ENCODE data around the gene MACROD2. TPM values are rescaled to one million over a fixed set of nuclear protein-coding genes. Genes with fewer than 3 reads are reported as not detected.

The MACROD2 gene
- total RNA-seq, 4 donors from 2014 or later, result 2.9 to 11.3 (median 8.0) TPM

DNA sequence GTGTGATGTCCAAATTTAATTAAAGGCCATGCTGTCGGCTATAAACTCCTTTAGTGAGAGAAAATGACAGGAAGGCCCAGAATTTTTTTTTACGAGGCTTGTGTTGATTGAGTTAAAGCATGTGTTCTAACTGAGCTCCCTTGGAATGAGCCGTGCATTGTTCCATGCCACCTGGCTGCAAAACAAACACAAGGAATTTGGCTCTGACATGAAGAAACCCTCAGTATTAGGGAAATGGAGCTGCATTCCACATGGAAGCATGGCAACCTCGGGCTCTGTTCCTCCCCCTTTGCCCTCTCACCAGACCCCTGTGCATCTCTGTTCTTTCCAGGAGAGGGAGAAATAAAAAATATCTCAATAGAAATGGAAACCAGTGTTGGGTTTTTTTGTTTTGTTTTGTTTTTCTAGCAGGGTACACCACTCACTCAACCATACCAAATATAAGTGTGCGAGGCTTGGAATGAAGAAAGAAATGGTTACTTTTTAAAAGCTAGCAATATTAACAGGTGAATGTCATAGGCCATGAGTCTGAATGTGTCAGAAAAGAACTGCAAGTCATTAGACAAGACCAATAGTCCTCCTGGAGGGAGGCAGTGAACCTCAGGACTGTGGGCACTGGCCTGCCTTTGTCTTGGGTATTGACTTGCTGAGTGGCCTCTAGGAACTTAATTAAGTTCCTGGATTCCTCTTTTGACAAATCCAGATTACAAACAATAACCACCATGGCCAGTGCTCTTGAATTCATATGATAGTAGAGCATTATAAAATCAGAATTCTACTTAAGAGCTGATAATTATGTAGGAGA, 1642.8 kb downstream of the MACROD2 start:
- TF ChIP-seq, protein P1, sequence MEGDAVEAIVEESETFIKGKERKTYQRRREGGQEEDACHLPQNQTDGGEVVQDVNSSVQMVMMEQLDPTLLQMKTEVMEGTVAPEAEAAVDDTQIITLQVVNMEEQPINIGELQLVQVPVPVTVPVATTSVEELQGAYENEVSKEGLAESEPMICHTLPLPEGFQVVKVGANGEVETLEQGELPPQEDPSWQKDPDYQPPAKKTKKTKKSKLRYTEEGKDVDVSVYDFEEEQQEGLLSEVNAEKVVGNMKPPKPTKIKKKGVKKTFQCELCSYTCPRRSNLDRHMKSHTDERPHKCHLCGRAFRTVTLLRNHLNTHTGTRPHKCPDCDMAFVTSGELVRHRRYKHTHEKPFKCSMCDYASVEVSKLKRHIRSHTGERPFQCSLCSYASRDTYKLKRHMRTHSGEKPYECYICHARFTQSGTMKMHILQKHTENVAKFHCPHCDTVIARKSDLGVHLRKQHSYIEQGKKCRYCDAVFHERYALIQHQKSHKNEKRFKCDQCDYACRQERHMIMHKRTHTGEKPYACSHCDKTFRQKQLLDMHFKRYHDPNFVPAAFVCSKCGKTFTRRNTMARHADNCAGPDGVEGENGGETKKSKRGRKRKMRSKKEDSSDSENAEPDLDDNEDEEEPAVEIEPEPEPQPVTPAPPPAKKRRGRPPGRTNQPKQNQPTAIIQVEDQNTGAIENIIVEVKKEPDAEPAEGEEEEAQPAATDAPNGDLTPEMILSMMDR (IDR thresholded peaks at IDR 0.05; ENCODE audit: low read depth), result no peak

DNA sequence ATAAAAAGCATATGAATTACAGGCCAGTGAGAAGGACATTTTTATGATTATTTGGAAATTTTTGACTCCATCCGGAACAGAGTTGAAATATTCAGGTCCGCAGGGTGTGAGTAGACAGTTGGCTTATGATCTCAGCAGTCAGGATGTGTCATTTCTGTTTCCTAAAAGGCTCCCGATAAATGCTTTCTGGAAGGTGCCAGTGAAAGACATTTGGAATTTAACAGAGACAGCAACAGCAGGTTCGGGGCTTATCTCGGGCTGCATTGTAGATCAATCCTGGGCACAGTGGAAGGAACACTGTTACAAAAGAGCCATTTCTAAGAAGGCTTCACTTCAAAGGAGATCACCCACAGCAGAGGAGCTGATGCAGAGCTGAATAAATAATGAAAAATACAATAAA, 1643.5 kb downstream of the MACROD2 start:
- TF ChIP-seq, protein P1 (IDR thresholded peaks at IDR 0.05; ENCODE audit: low read depth), result no peak

DNA sequence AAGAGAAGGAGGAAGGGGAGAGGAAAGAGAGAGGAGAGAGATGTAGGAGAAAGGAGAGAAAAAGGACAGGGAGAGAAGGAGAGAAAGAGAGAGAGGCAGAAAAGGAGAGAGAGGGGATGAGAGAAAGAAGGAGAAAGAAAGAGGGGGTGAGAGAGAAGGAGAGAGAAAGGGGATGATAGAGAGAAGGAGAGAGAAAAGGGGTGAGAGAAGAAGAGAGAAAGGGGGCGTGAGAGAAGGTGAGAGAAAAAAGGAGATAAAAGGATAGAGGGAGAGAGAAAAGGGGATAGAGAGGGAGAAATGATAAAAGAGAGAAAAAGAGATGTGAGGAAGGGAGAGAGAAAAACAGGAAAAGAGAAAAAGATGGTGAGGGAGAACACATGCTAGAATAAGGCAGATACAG, 1644.5 kb downstream of the MACROD2 start:
- TF ChIP-seq, protein P1 (IDR thresholded peaks at IDR 0.05; ENCODE audit: low read depth), result no peak

DNA sequence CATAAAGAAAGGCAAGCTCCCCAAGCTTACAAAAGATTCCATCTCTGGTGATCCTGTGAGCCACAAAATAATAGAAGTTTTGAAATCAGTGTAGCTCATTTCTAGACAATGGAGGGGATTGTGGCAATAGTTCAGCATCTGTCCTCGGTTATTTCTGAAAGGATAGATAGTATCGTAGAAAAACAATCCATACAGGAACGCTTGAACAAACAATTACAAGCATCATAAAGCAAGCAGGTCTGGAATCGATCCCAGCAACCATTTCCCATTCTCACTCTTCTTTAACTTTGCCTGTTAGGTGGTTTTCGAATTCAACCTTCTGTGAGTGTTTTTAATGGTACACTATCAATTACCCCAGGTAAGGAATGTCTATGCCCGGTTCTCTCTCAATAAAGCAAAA, 1646.8 kb downstream of the MACROD2 start:
- TF ChIP-seq, protein P1 (IDR thresholded peaks at IDR 0.05; ENCODE audit: low read depth), result no peak

DNA sequence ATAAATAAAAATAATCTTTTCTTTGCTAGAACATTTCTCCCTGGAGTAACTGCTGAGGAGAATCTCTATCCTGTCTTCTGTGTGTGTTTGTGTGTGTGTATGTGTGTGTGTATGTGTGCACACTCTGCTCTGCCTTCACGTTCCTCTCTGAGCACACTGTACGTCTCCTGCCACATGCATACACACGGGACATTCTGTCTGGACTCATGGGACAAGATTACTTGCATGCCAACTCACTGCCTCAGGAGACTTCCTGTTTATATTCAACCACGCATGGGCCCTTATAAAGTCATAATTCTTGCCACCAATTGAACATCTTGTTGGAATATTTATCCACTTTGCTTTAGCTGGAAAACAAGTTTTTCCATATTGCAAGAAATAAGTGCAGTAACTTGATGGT, 1647.4 kb downstream of the MACROD2 start:
- TF ChIP-seq, protein P1 (IDR thresholded peaks at IDR 0.05; ENCODE audit: low read depth), result no peak

DNA sequence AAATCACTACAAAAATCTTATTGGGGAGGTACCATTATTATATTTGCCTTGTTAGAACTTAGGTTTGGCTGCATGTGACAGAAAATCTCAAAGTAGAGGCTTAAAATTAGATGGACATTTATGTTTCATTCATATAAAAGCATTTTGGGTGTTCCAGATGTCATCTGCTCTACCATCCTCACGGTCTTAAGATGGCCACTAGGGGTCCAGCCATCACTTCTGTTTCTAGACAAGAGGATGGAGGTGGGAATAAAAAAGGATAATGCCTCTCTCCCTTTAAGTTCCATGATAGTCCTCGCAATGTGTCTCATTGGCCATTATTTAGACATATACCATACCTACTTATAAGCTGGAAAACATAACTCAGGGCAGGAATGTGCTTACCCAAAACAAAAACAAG, 1648.4 kb downstream of the MACROD2 start:
- TF ChIP-seq, protein P1 (IDR thresholded peaks at IDR 0.05; ENCODE audit: low read depth), result no peak

DNA sequence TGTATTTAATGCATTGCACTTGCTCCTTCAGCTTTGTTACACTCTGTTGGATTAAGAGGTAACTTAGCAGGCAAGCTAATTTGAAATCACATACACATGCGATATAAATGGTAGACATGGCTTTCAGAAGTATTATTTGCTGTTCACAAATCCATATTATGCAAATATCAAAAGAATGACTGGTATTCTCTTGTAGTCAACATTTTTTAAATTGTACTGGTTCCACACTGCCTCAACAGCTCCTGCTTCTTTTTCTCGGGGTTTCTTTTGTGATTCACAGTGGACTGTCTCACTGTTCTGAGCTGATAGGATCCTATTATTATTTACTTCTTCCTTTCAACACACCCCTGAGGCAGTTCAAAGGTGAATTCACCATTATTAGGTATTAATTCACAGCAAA, 1650.5 kb downstream of the MACROD2 start:
- TF ChIP-seq, protein P1 (IDR thresholded peaks at IDR 0.05; ENCODE audit: low read depth), result no peak

Measured in subcutaneous adipose tissue (tissue), 4 donors.